CD8-positive, alpha-beta memory T cell (primary cell): ENCODE results near the gene C1QTNF4. TPM values are rescaled to one million over a fixed set of nuclear protein-coding genes. Genes with fewer than 3 reads are reported as not detected.

Experiments used
- CTCF ChIA-PET: fragments of 350-600 bp; sonication (Branson Sonifier 250); formaldehyde crosslinking; loops from one replicate; lab custom pipeline; 2021; ENCODE audit warnings: antibody characterized with exemption; lab: Charles Lee
- POLR2A ChIA-PET: fragments of 350-600 bp; sonication (Branson Sonifier 250); formaldehyde crosslinking; loops from one replicate; lab custom pipeline; 2021; ENCODE audit warnings: antibody characterized with exemption; lab: Charles Lee
- DNase-seq, 5 donors: peaks; one replicate each; pipeline versions ENCODE4 v3.0.0 to v3.0.0-alpha.2; 2020 to 2022; ENCODE audit warnings: mixed read lengths in 1 of 5
- H3K27ac ChIP-seq: one replicate; pipeline ENCODE4 v1.7.0; 2013; ENCODE audit warnings: low read depth, mild to moderate bottlenecking, low read length, moderate library complexity
- H3K27me3 ChIP-seq: 2 replicates; pipeline ENCODE4 v1.7.0; 2013; ENCODE audit warnings: low read length, mild to moderate bottlenecking; ENCODE audit not compliant: insufficient read depth, poor library complexity, severe bottlenecking
- H3K36me3 ChIP-seq: 2 replicates; pipeline ENCODE4 v1.7.0; 2013; ENCODE audit warnings: mild to moderate bottlenecking, low read length, moderate library complexity; ENCODE audit not compliant: insufficient read depth
- H3K4me1 ChIP-seq: 2 replicates; pipeline ENCODE4 v1.7.0; 2013; ENCODE audit warnings: mild to moderate bottlenecking, low read length, moderate library complexity; ENCODE audit not compliant: insufficient read depth
- H3K4me3 ChIP-seq: 2 replicates; pipeline ENCODE4 v1.7.0; 2013; ENCODE audit warnings: mild to moderate bottlenecking, low read length
- H3K9me3 ChIP-seq: 2 replicates; pipeline ENCODE4 v1.7.0; 2013; ENCODE audit warnings: mild to moderate bottlenecking, low read length
- H3K27ac Mint-ChIP-seq, 8 donors: one replicate each; pipeline ENCODE4 v1.8.0; 2020 to 2021; ENCODE audit warnings: mixed read lengths in 8 of 8, mild to moderate bottlenecking in 6 of 8, inconsistent platforms in 3 of 8, moderate library complexity in 3 of 8
- H3K27me3 Mint-ChIP-seq, 2 donors: one replicate each; pipeline ENCODE4 v1.8.0; 2020 to 2021; ENCODE audit warnings: mixed read lengths in 2 of 2, mild to moderate bottlenecking in 1 of 2, moderate library complexity in 1 of 2
- H3K36me3 Mint-ChIP-seq, 3 donors: one replicate each; pipeline ENCODE4 v1.8.0; 2020 to 2021; ENCODE audit warnings: mixed read lengths in 3 of 3, inconsistent platforms in 1 of 3, mild to moderate bottlenecking in 1 of 3
- H3K4me1 Mint-ChIP-seq, 3 donors: one replicate each; pipeline ENCODE4 v1.8.0; 2020 to 2021; ENCODE audit warnings: mixed read lengths in 3 of 3, inconsistent platforms in 1 of 3, mild to moderate bottlenecking in 1 of 3
- H3K4me3 Mint-ChIP-seq, 7 donors: one replicate each; pipeline ENCODE4 v1.8.0; 2020 to 2021; ENCODE audit warnings: mixed read lengths in 7 of 7, mild to moderate bottlenecking in 6 of 7, moderate library complexity in 4 of 7, inconsistent platforms in 2 of 7
- H3K9me3 Mint-ChIP-seq, 5 donors: one replicate each; pipeline ENCODE4 v1.8.0; 2020 to 2022; ENCODE audit warnings: mixed read lengths in 5 of 5, mild to moderate bottlenecking in 3 of 5, moderate library complexity in 2 of 5, inconsistent platforms in 1 of 5
- polyA plus RNA-seq: library from polyadenylated mRNA; unstranded; fragments of 300-500 nt; fragmentation: Illumina TruSeq; gene quantifications from one replicate; pipeline ENCODE4 v1.2.3, GENCODE V29; 2021
- total RNA-seq, 2 experiments: library from RNA; stranded (reverse); gene quantifications; one replicate each; pipeline ENCODE4 v1.2.3, GENCODE V29; 2021

Gene C1QTNF4
- total and polyA plus RNA-seq, 3 experiments from 2014 or later, result 0.18 TPM; not detected in 2

- H3K9me3 Mint-ChIP-seq, result no peaks in the 10 kb centered on the region
- H3K36me3 ChIP-seq, result peaks cover 39% of the 10 kb centered on the region
- peaks cover 4 to 87% (median 23%) of the 10 kb centered on the region in 3 donors for H3K36me3 Mint-ChIP-seq
- H3K4me1 Mint-ChIP-seq, result no peaks in the 10 kb centered on the region
- no peaks in the 10 kb centered on the region for H3K9me3 ChIP-seq
- H3K27me3 ChIP-seq, result no peaks in the 10 kb centered on the region
- no peak overlapping the region for H3K4me3 Mint-ChIP-seq
- DNase-seq, result no peak
- CTCF ChIA-PET, result no interaction called here
- peak overlapping the region in 1 of 8 donors; percentile 38 for H3K27ac Mint-ChIP-seq
- POLR2A ChIA-PET, result no interaction called here
- H3K4me3 ChIP-seq, result no peak overlapping the region
- H3K27me3 Mint-ChIP-seq, result no peaks in the 10 kb centered on the region
- H3K27ac ChIP-seq, result no peak overlapping the region
- no peaks in the 10 kb centered on the region for H3K4me1 ChIP-seq
Measured at GRCh38 chr11:47626234-47626633, 32.0 kb upstream of the C1QTNF4 start.

DNA sequence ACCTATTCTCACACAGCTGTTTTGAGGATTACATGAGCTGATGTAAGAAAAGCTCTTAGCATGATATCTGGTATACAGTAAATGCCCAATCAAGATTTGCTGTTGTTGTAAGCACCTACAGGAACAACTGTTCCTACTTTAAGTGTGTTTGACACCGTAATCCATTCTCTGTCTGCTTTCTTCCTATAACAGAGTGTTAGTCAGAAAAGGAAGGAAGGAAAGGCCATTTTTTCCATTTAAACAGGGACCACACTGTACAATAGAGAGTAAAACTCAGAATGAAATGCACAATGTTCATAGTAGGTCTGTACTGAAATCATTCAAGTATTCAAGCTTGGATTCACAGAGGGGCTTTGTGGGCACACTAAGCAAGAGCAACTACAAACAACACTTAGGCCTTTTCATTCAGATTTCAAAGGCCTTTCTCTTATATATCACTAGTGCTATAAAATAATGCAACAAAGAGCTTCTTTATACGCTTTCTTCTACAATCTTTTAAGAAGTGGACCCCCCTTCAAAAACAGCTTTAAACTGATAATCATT, 26.7 kb upstream of the C1QTNF4 start:
- Histone ChIP-seq H3K36me3 (peaks cover 27% of the 10 kb centered on the region), H3K4me1 (no peaks in the 10 kb centered on the region), H3K27ac (no peak overlapping the region), H3K27me3 (no peaks in the 10 kb centered on the region), H3K4me3 (no peak overlapping the region), H3K9me3 (no peaks in the 10 kb centered on the region)
- Mint-ChIP-seq H3K27me3 (no peaks in the 10 kb centered on the region), H3K9me3 (no peaks in the 10 kb centered on the region), H3K4me1 (no peaks in the 10 kb centered on the region), H3K36me3 (peaks cover 4 to 68% (median 10%) of the 10 kb centered on the region in 3 donors), H3K27ac (no peak overlapping the region), H3K4me3 (no peak overlapping the region)
- DNase-seq, result no peak
- POLR2A ChIA-PET, result no interaction called here
- CTCF ChIA-PET, result interaction anchor here (1.2 to 1.3 kb wide), 2 partner anchors 12 to 14 kb away, joined by 3 to 4 read pairs; no protein-coding TSS in a partner anchor

GRCh38 chr11:47617417-47617809, 23.2 kb upstream of the C1QTNF4 start:
- H3K27ac ChIP-seq, result no peak overlapping the region
- Mint-ChIP-seq H3K27me3 (no peaks in the 10 kb centered on the region), H3K4me1 (peaks cover 0 to 3% (median 0%) of the 10 kb centered on the region in 3 donors), H3K9me3 (no peaks in the 10 kb centered on the region), H3K36me3 (peaks cover 0 to 46% (median 8%) of the 10 kb centered on the region in 3 donors), H3K27ac (peak overlapping the region in 3 of 8 donors; percentile 6 to 48 (median 32)), H3K4me3 (no peak overlapping the region)
- no peaks in the 10 kb centered on the region for H3K9me3 ChIP-seq
- no peak overlapping the region for H3K4me3 ChIP-seq
- peaks cover 22% of the 10 kb centered on the region for H3K36me3 ChIP-seq
- no peaks in the 10 kb centered on the region for H3K27me3 ChIP-seq
- H3K4me1 ChIP-seq, result no peaks in the 10 kb centered on the region
- ChIA-PET POLR2A (no interaction called here), CTCF (interaction anchor here (1.2 kb wide), 1 partner anchor 12 kb away, joined by 3 read pairs; no protein-coding TSS in a partner anchor)
- DNase-seq, result no peak

- ChIA-PET POLR2A (no interaction called here), CTCF (interaction anchor here (1.2 kb wide), 1 partner anchor 11 kb away, joined by 3 read pairs; no protein-coding TSS in a partner anchor)
- Mint-ChIP-seq H3K27ac (peak overlapping the region in 3 of 8 donors; percentile 6 to 48 (median 27)), H3K27me3 (no peaks in the 10 kb centered on the region), H3K4me1 (peaks cover 0 to 3% (median 0%) of the 10 kb centered on the region in 3 donors), H3K4me3 (no peak overlapping the region), H3K9me3 (no peaks in the 10 kb centered on the region), H3K36me3 (peaks cover 0 to 41% (median 8%) of the 10 kb centered on the region in 3 donors)
- Histone ChIP-seq H3K4me1 (no peaks in the 10 kb centered on the region), H3K36me3 (peaks cover 17% of the 10 kb centered on the region), H3K27me3 (no peaks in the 10 kb centered on the region), H3K4me3 (no peak overlapping the region), H3K9me3 (no peaks in the 10 kb centered on the region), H3K27ac (no peak overlapping the region)
- DNase-seq, result no peak
Measured at GRCh38 chr11:47616726-47617416, 22.7 kb upstream of the C1QTNF4 start.

GRCh38 chr11:47615249-47615648, 21.0 kb upstream of the C1QTNF4 start:
- peaks cover 0 to 31% (median 10%) of the 10 kb centered on the region in 3 donors for H3K36me3 Mint-ChIP-seq
- no peaks in the 10 kb centered on the region for H3K27me3 ChIP-seq
- CTCF ChIA-PET, result no interaction called here
- DNase-seq, result no peak
- H3K9me3 ChIP-seq, result no peaks in the 10 kb centered on the region
- POLR2A ChIA-PET, result no interaction called here
- no peaks in the 10 kb centered on the region for H3K4me1 ChIP-seq
- H3K27me3 Mint-ChIP-seq, result no peaks in the 10 kb centered on the region
- peaks cover 0 to 3% (median 0%) of the 10 kb centered on the region in 3 donors for H3K4me1 Mint-ChIP-seq
- H3K27ac Mint-ChIP-seq, result peak overlapping the region in 2 of 8 donors; percentile 36 to 45
- no peak overlapping the region for H3K4me3 Mint-ChIP-seq
- H3K36me3 ChIP-seq, result peaks cover 8% of the 10 kb centered on the region
- no peak overlapping the region for H3K27ac ChIP-seq
- H3K9me3 Mint-ChIP-seq, result no peaks in the 10 kb centered on the region
- no peak overlapping the region for H3K4me3 ChIP-seq

DNA sequence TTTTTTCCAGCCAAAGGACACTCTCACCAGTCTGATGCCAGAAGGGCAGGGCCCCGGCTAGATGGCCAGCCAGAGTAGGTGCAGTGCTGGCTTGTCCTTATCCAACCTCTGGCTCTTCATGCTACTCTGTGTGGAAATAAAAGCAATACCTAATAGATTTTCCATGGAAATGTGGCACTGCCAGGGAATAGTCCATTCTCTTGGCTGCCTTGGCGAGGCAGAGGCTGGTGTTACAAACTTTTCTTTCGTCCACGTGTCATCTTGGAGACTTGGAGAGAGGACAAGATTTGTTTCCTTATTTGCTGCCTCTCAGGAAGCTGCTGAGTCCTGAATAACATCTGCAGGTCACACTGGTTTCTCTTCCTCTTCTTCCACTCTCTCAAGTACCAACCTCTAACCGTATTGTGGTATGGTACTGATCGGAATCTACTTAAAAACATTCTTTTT, 17.2 kb upstream of the C1QTNF4 start:
- H3K36me3 Mint-ChIP-seq, result peaks cover 5 to 11% (median 9%) of the 10 kb centered on the region in 3 donors
- H3K4me3 ChIP-seq, result no peak overlapping the region
- no peaks in the 10 kb centered on the region for H3K36me3 ChIP-seq
- H3K4me1 Mint-ChIP-seq, result peaks cover 0 to 3% (median 0%) of the 10 kb centered on the region in 3 donors
- no peak for DNase-seq
- H3K27me3 Mint-ChIP-seq, result no peaks in the 10 kb centered on the region
- H3K27me3 ChIP-seq, result no peaks in the 10 kb centered on the region
- no peak overlapping the region for H3K27ac Mint-ChIP-seq
- CTCF ChIA-PET, result no interaction called here
- no peaks in the 10 kb centered on the region for H3K9me3 Mint-ChIP-seq
- H3K27ac ChIP-seq, result no peak overlapping the region
- POLR2A ChIA-PET, result no interaction called here
- no peak overlapping the region for H3K4me3 Mint-ChIP-seq
- H3K4me1 ChIP-seq, result no peaks in the 10 kb centered on the region
- H3K9me3 ChIP-seq, result no peaks in the 10 kb centered on the region

DNA sequence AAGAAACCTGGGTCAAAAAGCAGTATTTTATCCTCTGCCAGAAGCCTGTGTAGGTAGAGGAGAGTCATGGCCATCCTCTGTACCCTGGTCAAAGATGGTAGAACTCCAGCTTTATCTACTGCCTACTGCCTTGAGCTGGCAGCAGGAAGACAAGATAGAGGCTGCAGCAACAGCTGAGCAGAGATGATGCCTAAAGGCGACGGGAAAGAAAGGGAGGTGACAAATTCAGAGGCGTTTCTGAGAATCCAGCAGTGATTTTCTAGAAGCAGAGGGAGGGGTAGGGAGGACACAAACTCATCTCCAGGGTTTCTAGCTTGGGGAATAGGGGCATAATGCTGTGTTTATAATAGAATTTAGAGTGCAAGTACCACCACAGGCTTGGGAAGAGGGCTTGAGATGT, 15.5 kb upstream of the C1QTNF4 start:
- CTCF ChIA-PET, result no interaction called here
- H3K27me3 Mint-ChIP-seq, result no peaks in the 10 kb centered on the region
- Histone ChIP-seq H3K36me3 (no peaks in the 10 kb centered on the region), H3K4me3 (no peak overlapping the region), H3K27ac (no peak overlapping the region), H3K27me3 (no peaks in the 10 kb centered on the region), H3K4me1 (no peaks in the 10 kb centered on the region), H3K9me3 (no peaks in the 10 kb centered on the region)
- peaks cover 5 to 11% (median 10%) of the 10 kb centered on the region in 3 donors for H3K36me3 Mint-ChIP-seq
- no peak overlapping the region for H3K4me3 Mint-ChIP-seq
- H3K9me3 Mint-ChIP-seq, result no peaks in the 10 kb centered on the region
- no peak for DNase-seq
- POLR2A ChIA-PET, result no interaction called here
- peak overlapping the region in 1 of 8 donors; percentile 70 for H3K27ac Mint-ChIP-seq
- H3K4me1 Mint-ChIP-seq, result no peaks in the 10 kb centered on the region

GRCh38 chr11:47607380-47607779, 13.2 kb upstream of the C1QTNF4 start:
- Histone ChIP-seq H3K27ac (no peak overlapping the region), H3K36me3 (no peaks in the 10 kb centered on the region), H3K9me3 (no peaks in the 10 kb centered on the region), H3K4me1 (no peaks in the 10 kb centered on the region), H3K27me3 (no peaks in the 10 kb centered on the region), H3K4me3 (no peak overlapping the region)
- ChIA-PET CTCF (interaction anchor here (0.5 to 1.5 kb wide), 3 partner anchors 13 to 72 kb away, joined by 3 to 4 read pairs (median 3); no protein-coding TSS in a partner anchor), POLR2A (no interaction called here)
- Mint-ChIP-seq H3K4me1 (no peaks in the 10 kb centered on the region), H3K36me3 (peaks cover 5 to 11% (median 8%) of the 10 kb centered on the region in 3 donors), H3K27me3 (no peaks in the 10 kb centered on the region), H3K9me3 (no peaks in the 10 kb centered on the region), H3K4me3 (peak overlapping the region in 1 of 7 donors; percentile 44), H3K27ac (no peak overlapping the region)
- no peak for DNase-seq
